Keratinocyte (primary cell): ENCODE measurements around the gene KRT4. TPM values are rescaled to one million over a fixed set of nuclear protein-coding genes. Genes with fewer than 3 reads are reported as not detected.

Experiments
- DNase-seq: peaks from one replicate; pipeline ENCODE4 v3.0.0-alpha.2; 2011; ENCODE audit warnings: low read depth, missing footprints, low spot score
- FAIRE-seq: peaks from 2 replicates; lab custom pipeline; 2011; peaks lifted over from hg19 to GRCh38; lab: Jason Lieb, UNC
- H2AFZ ChIP-seq: 2 replicates; pipeline ENCODE4 v1.6.0; 2012; ENCODE audit warnings: low read length, control low read depth, inconsistent platforms; ENCODE audit not compliant: control insufficient read depth
- H3K27ac ChIP-seq: 2 replicates; pipeline ENCODE4 v1.5.1; 2011; ENCODE audit warnings: low read length; ENCODE audit not compliant: control insufficient read depth, insufficient read depth
- H3K27me3 ChIP-seq: 3 replicates; pipeline ENCODE4 v1.6.0; 2011; ENCODE audit warnings: low read length; ENCODE audit not compliant: control insufficient read depth, insufficient read depth; ENCODE audit errors: extremely low read depth
- H3K36me3 ChIP-seq, 2 experiments: 2 replicates in 1 of 2; 3 replicates in 1 of 2; pipeline ENCODE4 v1.5.1; 2011; ENCODE audit warnings: low read length in 2 of 2, mild to moderate bottlenecking in 1 of 2; ENCODE audit not compliant: control insufficient read depth in 2 of 2, insufficient read depth in 2 of 2; ENCODE audit errors: extremely low read depth in 1 of 2
- H3K4me1 ChIP-seq: 3 replicates; pipeline ENCODE4 v1.5.1; 2011; ENCODE audit warnings: low read length; ENCODE audit not compliant: control insufficient read depth, insufficient read depth; ENCODE audit errors: extremely low read depth
- H3K4me2 ChIP-seq: 3 replicates; pipeline ENCODE4 v1.6.0; 2011; ENCODE audit warnings: low read depth, low read length; ENCODE audit not compliant: control insufficient read depth, insufficient read depth; ENCODE audit errors: extremely low read depth
- H3K4me3 ChIP-seq, 3 experiments: fragments of 200-600 bp in 1 of 3; sonication (generic) in 1 of 3; 2 replicates in 2 of 3; 3 replicates in 1 of 3; pipeline ENCODE4 v1.5.1; 2011 to 2016; ENCODE audit warnings: low read length in 3 of 3, mild to moderate bottlenecking in 3 of 3, control low read depth in 2 of 3, inconsistent platforms in 1 of 3, low read depth in 1 of 3, mixed read lengths in 1 of 3, mixed run types in 1 of 3, moderate library complexity in 1 of 3; ENCODE audit not compliant: control insufficient read depth in 2 of 3, insufficient read depth in 2 of 3; ENCODE audit errors: extremely low read depth in 1 of 3
- H3K79me2 ChIP-seq: 2 replicates; pipeline ENCODE4 v1.6.0; 2012; ENCODE audit warnings: low read length; ENCODE audit not compliant: control insufficient read depth, insufficient read depth
- H3K9ac ChIP-seq: 3 replicates; pipeline ENCODE4 v1.6.0; 2011; ENCODE audit warnings: low read length; ENCODE audit not compliant: control insufficient read depth, insufficient read depth; ENCODE audit errors: extremely low read depth
- H3K9me1 ChIP-seq: 3 replicates; pipeline ENCODE4 v1.6.0; 2011; ENCODE audit warnings: low read length; ENCODE audit not compliant: control insufficient read depth, insufficient read depth; ENCODE audit errors: extremely low read depth
- H3K9me3 ChIP-seq: 2 replicates; pipeline ENCODE4 v1.5.1; 2012; ENCODE audit warnings: low read depth, low read length; ENCODE audit not compliant: control insufficient read depth
- H4K20me1 ChIP-seq: 3 replicates; pipeline ENCODE4 v1.6.0; 2011; ENCODE audit warnings: low read length; ENCODE audit not compliant: control insufficient read depth, insufficient read depth; ENCODE audit errors: extremely low read depth
- EZH2 ChIP-seq: IDR thresholded peaks from one replicate; pipeline ENCODE4 v1.6.1; 2012; ENCODE audit warnings: inconsistent platforms, mild to moderate bottlenecking, low read length, moderate library complexity
- dilution Hi-C: fragments of 300-500 bp; cut with MboI; formaldehyde crosslinking; loops from one replicate; pipeline ENCODE4 v1.7.0; 2020; ENCODE audit warnings: low sequenced_read_pairs; ENCODE audit not compliant: extremely low pct_ligation_motif_present
- polyA plus RNA-seq, 5 experiments: library from polyadenylated mRNA; depleted of rRNA in 3 of 5; stranded (reverse) in 3 of 5; stranded (forward) in 1 of 5; unstranded in 1 of 5; fragments of >200 nt; gene quantifications; 1 replicate in 1 of 5; 2 replicates in 3 of 5; 3 replicates in 1 of 5; pipeline versions ENCODE4 v1.2.1 to v1.2.3, GENCODE V29; 2011 to 2012; ENCODE audit warnings: missing spikeins in 2 of 5, low read depth in 1 of 5, low replicate concordance in 1 of 5
- TF ChIP-seq, protein P1 (sequence below), 3 experiments: IDR thresholded peaks in 1 of 3; conservative IDR thresholded peaks in 1 of 3; optimal IDR thresholded peaks in 1 of 3; 2 replicates in 2 of 3; 3 replicates in 1 of 3; pipeline versions ENCODE3 to v1.5.1; 2011; ENCODE audit warnings: low read length in 3 of 3, mild to moderate bottlenecking in 3 of 3, moderate library complexity in 2 of 3, control low read depth in 1 of 3, inconsistent platforms in 1 of 3; ENCODE audit not compliant: insufficient read depth in 2 of 3; ENCODE audit errors: extremely low read depth in 1 of 3

Gene KRT4
- polyA plus RNA-seq, 1 donor (not counting 4 experiments of a cell fraction or from before 2014, with no cell fraction given): 2.0 TPM

DNA sequence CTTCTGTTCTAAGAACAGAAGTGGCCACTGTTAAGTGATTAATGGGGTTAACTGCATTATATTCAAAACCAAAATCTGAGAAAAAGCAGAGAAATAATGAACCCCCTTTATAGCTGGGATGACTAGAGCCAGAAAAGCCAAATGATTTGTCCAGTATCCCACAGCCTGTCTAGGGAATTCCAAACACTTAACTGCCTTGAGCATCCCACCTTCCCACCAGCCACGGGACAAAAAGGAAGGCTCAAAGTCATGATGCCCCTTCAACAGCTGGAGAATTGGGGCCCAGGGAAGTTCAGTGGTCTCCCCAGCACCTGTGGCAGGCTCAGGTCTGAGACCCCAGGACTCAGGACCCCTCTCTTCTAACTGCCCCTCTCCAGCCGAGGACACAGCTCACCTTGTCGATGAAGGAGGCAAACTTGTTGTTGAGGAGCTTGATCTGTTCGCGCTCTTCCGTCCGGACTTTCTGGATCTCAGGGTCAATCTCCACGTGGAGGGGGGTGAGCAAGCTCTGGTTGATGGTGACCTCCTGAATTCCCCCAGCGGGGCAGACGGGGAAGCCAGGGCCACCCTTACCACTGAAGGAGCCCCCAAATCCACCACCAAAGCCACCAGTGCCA lies 605 bp downstream of the KRT4 start:
- DNase-seq (no peak), FAIRE-seq (no peak)
- Histone ChIP-seq H3K9ac (no peak overlapping the region), H2AFZ (no peak overlapping the region), H3K9me3 (no peaks in the 10 kb centered on the region), H3K36me3 (no peaks in the 10 kb centered on the region), H3K4me1 (no peaks in the 10 kb centered on the region), H3K27me3 (peaks cover 31% of the 10 kb centered on the region), H3K4me2 (no peak overlapping the region), H3K9me1 (no peaks in the 10 kb centered on the region), H3K4me3 (no peak overlapping the region), H3K79me2 (no peaks in the 10 kb centered on the region), H3K27ac (no peak overlapping the region), H4K20me1 (no peaks in the 10 kb centered on the region)
- TF ChIP-seq EZH2: no peak
- TF ChIP-seq, protein P1, sequence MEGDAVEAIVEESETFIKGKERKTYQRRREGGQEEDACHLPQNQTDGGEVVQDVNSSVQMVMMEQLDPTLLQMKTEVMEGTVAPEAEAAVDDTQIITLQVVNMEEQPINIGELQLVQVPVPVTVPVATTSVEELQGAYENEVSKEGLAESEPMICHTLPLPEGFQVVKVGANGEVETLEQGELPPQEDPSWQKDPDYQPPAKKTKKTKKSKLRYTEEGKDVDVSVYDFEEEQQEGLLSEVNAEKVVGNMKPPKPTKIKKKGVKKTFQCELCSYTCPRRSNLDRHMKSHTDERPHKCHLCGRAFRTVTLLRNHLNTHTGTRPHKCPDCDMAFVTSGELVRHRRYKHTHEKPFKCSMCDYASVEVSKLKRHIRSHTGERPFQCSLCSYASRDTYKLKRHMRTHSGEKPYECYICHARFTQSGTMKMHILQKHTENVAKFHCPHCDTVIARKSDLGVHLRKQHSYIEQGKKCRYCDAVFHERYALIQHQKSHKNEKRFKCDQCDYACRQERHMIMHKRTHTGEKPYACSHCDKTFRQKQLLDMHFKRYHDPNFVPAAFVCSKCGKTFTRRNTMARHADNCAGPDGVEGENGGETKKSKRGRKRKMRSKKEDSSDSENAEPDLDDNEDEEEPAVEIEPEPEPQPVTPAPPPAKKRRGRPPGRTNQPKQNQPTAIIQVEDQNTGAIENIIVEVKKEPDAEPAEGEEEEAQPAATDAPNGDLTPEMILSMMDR (optimal IDR thresholded peaks at IDR 0.05 in 1 of 3, IDR thresholded peaks at IDR 0.05 in 1 of 3, conservative IDR thresholded peaks at IDR 0.05 in 1 of 3; ENCODE audit: extremely low read depth in 1 of 3, insufficient read depth in 2 of 3, low read length in 3 of 3): no peak
- dilution Hi-C loops: no loop called here

- DNase-seq (no peak), FAIRE-seq (no peak)
- Histone ChIP-seq H3K36me3 (no peaks in the 10 kb centered on the region), H3K4me2 (no peak overlapping the region), H3K79me2 (no peaks in the 10 kb centered on the region), H2AFZ (no peak overlapping the region), H3K27ac (no peak overlapping the region), H3K9me3 (no peaks in the 10 kb centered on the region), H4K20me1 (no peaks in the 10 kb centered on the region), H3K4me3 (no peak overlapping the region), H3K27me3 (peaks cover 33% of the 10 kb centered on the region), H3K9ac (no peak overlapping the region), H3K9me1 (no peaks in the 10 kb centered on the region), H3K4me1 (no peaks in the 10 kb centered on the region)
- dilution Hi-C loops: no loop called here
- no peak for TF ChIP-seq EZH2
- TF ChIP-seq, protein P1 (optimal IDR thresholded peaks at IDR 0.05 in 1 of 3, IDR thresholded peaks at IDR 0.05 in 1 of 3, conservative IDR thresholded peaks at IDR 0.05 in 1 of 3; ENCODE audit: extremely low read depth in 1 of 3, insufficient read depth in 2 of 3, low read length in 3 of 3): no peak
Measured at GRCh38 chr12:52812749-52813148, 1.2 kb downstream of the KRT4 start.
